Stomach (tissue), 9 donors: ENCODE measurements around the gene BMP2. TPM values are rescaled to one million over a fixed set of nuclear protein-coding genes. Genes with fewer than 3 reads are reported as not detected.

Experiments used
- DNase-seq, 2 donors: peaks; one replicate each; pipeline versions ENCODE4 v3.0.0 to v3.0.0-alpha.2; 2013 to 2019
- H3K27ac ChIP-seq, 5 donors: fragments of 200-600 bp in 4 of 5; sonication (generic) in 4 of 5; one replicate each; pipeline ENCODE4 v1.5.1; 2013 to 2019; ENCODE audit warnings: mild to moderate bottlenecking in 1 of 5, moderate library complexity in 1 of 5
- H3K27me3 ChIP-seq, 3 donors: fragments of 200-600 bp; sonication (generic); one replicate each; pipeline ENCODE4 v1.5.1; 2017 to 2019; ENCODE audit warnings: mixed run types in 1 of 3
- H3K36me3 ChIP-seq, 4 donors: fragments of 200-600 bp; sonication (generic); 1 replicate in 3 of 4; 2 replicates in 1 of 4; pipeline ENCODE4 v1.5.1; 2016 to 2019
- H3K4me1 ChIP-seq, 4 donors: fragments of 200-600 bp; sonication (generic); one replicate each; pipeline ENCODE4 v1.5.1; 2016 to 2019
- H3K4me3 ChIP-seq, 4 donors: fragments of 200-600 bp; sonication (generic) in 3 of 4; one replicate each; pipeline ENCODE4 v1.5.1; 2016 to 2019; ENCODE audit warnings: mild to moderate bottlenecking in 1 of 4
- H3K9me3 ChIP-seq, 4 donors: fragments of 200-600 bp; sonication (generic); one replicate each; pipeline ENCODE4 v1.5.1; 2016 to 2019
- EP300 ChIP-seq: sonication (generic); formaldehyde crosslinking; IDR thresholded peaks from one replicate; pipeline ENCODE4 v1.6.1; 2017; ENCODE audit warnings: antibody characterized with exemption
- POLR2A ChIP-seq, 4 donors: fragments of 450-650 bp; IDR thresholded peaks; one replicate each; pipeline ENCODE4 v1.6.1; 2016; ENCODE audit warnings: antibody characterized with exemption in 4 of 4, control low read depth in 2 of 4, mild to moderate bottlenecking in 1 of 4, moderate library complexity in 1 of 4
- POLR2AphosphoS5 ChIP-seq, 3 donors: sonication (generic); formaldehyde crosslinking; IDR thresholded peaks; one replicate each; pipeline ENCODE4 v1.6.1; 2016; ENCODE audit warnings: antibody characterized with exemption in 3 of 3
- WGBS, 5 donors: extraction: QIAGEN DNeasy Blood & Tissue Kit in 3 of 5; methylation state at CpG; one replicate each; pipeline versions ENCODE4 v1.1.5 to v1.1.7; 2013 to 2018; 5-methylcytosine and 5-hydroxymethylcytosine counted together
- intact Hi-C: fragments of 100-400 bp; cut with DNase I; formaldehyde crosslinking; loops from one replicate; pipeline ENCODE4 v1.15.1; 2023; ENCODE audit warnings: low total_unique reads
- polyA plus RNA-seq, 3 donors: library from polyadenylated mRNA; stranded (reverse); fragments of 200-250 nt; gene quantifications; one replicate each; pipeline ENCODE4 v1.2.3, GENCODE V29; 2013
- total RNA-seq, 5 donors: library from RNA; depleted of rRNA; stranded (reverse); fragments of >200 nt; gene quantifications; one replicate each; pipeline versions ENCODE4 v1.1.0 to v1.2.3, GENCODE V29; 2014 to 2016
- TF ChIP-seq, protein P1 (sequence below), 7 experiments: fragments of 450-650 bp in 4 of 7; fragments of 200-600 bp in 3 of 7; sonication (generic) in 3 of 7; IDR thresholded peaks; one replicate each; pipeline ENCODE4 v1.5.1; 2016 to 2019; ENCODE audit warnings: antibody characterized with exemption in 7 of 7, control low read depth in 2 of 7, mild to moderate bottlenecking in 1 of 7
- donor health status: healthy with polysubstance abuse.
- donor health status: Bipolar disorder and iron deficiency.
- donor health status: healthy.

Gene BMP2
- total and polyA plus RNA-seq, 8 donors: 1.2 to 57.9 (median 19.5) TPM

DNA sequence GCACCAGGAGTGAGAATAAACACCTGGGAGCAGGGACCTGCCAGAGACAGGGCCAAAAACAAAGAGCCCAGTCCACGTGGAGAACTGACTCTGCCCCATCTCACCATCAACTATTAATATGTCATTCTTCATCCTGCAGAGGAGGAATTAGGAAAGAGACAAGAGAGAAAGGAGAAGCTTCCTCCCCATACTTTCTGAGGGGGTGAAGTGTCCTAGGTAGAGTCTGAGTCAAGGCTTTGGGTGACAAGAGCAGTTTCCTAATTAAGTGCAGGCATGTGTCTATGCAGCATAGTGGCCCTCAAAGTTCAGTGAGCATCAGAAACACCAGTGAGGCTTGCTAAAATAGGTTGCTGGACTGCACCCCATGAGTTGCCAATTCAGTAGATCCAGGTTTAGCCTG lies 40.7 kb upstream of the BMP2 start:
- intact Hi-C loops: no loop called here
- no peaks in the 10 kb centered on the region for H3K9me3 ChIP-seq
- no peak for DNase-seq
- 42 to 57% (median 50%) methylated on average over 1 of the region's 1 CpG for WGBS, 5 donors
- no peaks in the 10 kb centered on the region for H3K27me3 ChIP-seq
- H3K27ac ChIP-seq: no peak overlapping the region
- no peaks in the 10 kb centered on the region for H3K4me1 ChIP-seq
- H3K4me3 ChIP-seq: no peak overlapping the region
- H3K36me3 ChIP-seq: no peaks in the 10 kb centered on the region
- TF ChIP-seq POLR2A (IDR thresholded peaks at IDR 0.05) (no peak), EP300 (no peak), POLR2AphosphoS5 (IDR thresholded peaks at IDR 0.05) (no peak)

DNA sequence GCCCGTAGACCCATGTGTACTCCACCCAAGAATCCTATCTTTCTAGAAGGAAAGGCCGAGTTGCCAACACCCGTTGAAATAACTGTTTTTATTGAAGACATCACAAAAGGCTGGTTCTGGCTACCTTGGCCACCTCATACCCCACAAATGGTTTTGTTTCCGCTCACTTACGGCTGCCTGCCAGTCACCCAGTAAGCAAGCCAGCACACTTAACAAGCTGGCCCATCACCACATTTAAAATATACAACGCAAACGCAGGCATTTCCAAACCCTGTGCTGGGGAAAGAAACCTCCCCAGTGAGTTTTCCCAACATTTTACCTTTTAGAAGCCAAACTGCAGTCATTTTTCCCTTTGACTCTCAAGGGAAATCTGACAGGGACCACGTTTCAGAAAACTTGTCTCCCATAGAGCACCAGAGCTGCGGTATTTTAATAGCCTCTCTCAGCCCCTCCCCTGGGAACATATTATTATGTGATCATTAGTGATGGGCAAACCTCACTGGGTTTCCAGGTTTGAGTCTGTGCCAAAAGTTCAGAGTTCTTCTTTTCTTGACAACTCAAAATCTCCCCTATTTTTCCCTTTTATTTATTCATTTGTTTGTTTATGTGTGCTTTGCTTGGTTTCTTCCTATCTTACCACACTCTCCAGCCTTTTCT lies 36.7 kb upstream of the BMP2 start:
- 80 to 88% (median 85%) methylated on average over 9 of the region's 9 CpGs for WGBS, 5 donors

DNA sequence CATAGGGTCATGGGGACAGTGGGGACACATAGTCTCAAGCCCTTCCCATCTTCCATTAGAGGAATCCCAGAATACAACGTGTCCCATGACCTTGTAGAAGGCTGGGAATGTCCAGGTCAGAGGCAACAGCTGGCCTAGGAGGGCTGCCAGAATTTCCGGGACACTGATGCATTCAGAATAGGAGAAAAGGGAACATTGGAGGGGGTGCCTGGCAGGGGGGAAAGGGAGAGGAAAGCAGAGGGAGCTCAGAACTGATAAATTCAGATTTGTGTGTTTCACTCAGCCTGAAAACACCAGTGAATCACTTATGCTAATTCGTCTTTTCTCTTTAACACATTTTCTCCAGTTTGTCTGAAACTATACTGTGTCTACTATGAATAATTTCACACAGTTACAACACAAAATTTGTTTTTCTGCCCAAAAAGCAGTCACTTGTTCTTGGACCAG lies 35.5 kb upstream of the BMP2 start:
- DNase-seq: peak in 1 of 2 donors; percentile 57

More for the DNA sequence above, 36.7 kb upstream of the BMP2 start:
- Histone ChIP-seq H3K9me3 (peaks cover 0 to 7% (median 0%) of the 10 kb centered on the region in 4 donors), H3K27ac (peak overlapping the region in 2 of 5 donors; percentile 24 to 47), H3K4me1 (peaks cover 4 to 7% (median 4%) of the 10 kb centered on the region in 4 donors), H3K27me3 (no peaks in the 10 kb centered on the region), H3K36me3 (no peaks in the 10 kb centered on the region), H3K4me3 (no peak overlapping the region)
- intact Hi-C loops: no loop called here
- TF ChIP-seq, protein P1, sequence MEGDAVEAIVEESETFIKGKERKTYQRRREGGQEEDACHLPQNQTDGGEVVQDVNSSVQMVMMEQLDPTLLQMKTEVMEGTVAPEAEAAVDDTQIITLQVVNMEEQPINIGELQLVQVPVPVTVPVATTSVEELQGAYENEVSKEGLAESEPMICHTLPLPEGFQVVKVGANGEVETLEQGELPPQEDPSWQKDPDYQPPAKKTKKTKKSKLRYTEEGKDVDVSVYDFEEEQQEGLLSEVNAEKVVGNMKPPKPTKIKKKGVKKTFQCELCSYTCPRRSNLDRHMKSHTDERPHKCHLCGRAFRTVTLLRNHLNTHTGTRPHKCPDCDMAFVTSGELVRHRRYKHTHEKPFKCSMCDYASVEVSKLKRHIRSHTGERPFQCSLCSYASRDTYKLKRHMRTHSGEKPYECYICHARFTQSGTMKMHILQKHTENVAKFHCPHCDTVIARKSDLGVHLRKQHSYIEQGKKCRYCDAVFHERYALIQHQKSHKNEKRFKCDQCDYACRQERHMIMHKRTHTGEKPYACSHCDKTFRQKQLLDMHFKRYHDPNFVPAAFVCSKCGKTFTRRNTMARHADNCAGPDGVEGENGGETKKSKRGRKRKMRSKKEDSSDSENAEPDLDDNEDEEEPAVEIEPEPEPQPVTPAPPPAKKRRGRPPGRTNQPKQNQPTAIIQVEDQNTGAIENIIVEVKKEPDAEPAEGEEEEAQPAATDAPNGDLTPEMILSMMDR (IDR thresholded peaks at IDR 0.05): no peak
- no peak for TF ChIP-seq POLR2A (IDR thresholded peaks at IDR 0.05)
- TF ChIP-seq EP300: no peak
- TF ChIP-seq POLR2AphosphoS5 (IDR thresholded peaks at IDR 0.05): no peak
- no peak for DNase-seq

DNA sequence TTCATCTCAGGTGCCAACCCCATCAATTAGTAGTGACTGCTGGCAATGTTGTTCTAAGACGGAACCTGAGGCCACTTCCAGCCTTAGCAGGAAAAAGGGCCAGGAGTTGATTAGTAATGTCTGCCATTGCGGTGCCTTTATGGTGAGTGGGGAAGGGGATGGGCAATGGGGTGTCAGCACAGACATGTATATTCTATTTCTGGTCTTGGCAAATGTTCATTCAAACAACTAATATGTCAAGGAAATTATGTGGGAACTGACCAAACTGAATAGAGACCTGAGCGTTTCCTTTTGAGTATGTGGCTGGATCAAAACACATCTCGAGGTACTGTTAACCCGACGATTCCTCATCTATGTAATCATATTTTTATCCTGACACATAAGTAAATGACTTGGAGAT lies 34.6 kb upstream of the BMP2 start:
- Histone ChIP-seq H3K27me3 (no peaks in the 10 kb centered on the region), H3K4me3 (no peak overlapping the region), H3K27ac (no peak overlapping the region), H3K4me1 (peaks cover 13 to 25% (median 18%) of the 10 kb centered on the region in 4 donors), H3K9me3 (peaks cover 0 to 7% (median 0%) of the 10 kb centered on the region in 4 donors), H3K36me3 (no peaks in the 10 kb centered on the region)
- WGBS, 5 donors: 88 to 96% (median 95%) methylated on average over 6 of the region's 6 CpGs
- intact Hi-C loops: no loop called here
- TF ChIP-seq POLR2A (IDR thresholded peaks at IDR 0.05) (no peak), EP300 (no peak), POLR2AphosphoS5 (IDR thresholded peaks at IDR 0.05) (no peak)
- TF ChIP-seq, protein P1 (IDR thresholded peaks at IDR 0.05): no peak
- DNase-seq: no peak

More for the DNA sequence above, 35.5 kb upstream of the BMP2 start:
- intact Hi-C loops: no loop called here
- Histone ChIP-seq H3K4me3 (no peak overlapping the region), H3K36me3 (no peaks in the 10 kb centered on the region), H3K27ac (peak overlapping the region in 2 of 5 donors; percentile 24 to 58), H3K27me3 (no peaks in the 10 kb centered on the region), H3K4me1 (peaks cover 8 to 18% (median 12%) of the 10 kb centered on the region in 4 donors), H3K9me3 (peaks cover 0 to 7% (median 0%) of the 10 kb centered on the region in 4 donors)
- TF ChIP-seq, protein P1 (IDR thresholded peaks at IDR 0.05): no peak
- TF ChIP-seq POLR2A (IDR thresholded peaks at IDR 0.05) (no peak), POLR2AphosphoS5 (IDR thresholded peaks at IDR 0.05) (peak in 2 of 3 donors; percentile 31 to 48), EP300 (peak; percentile 29)
- WGBS, 5 donors: 45 to 61% (median 57%) methylated on average over 3 of the region's 3 CpGs

DNA sequence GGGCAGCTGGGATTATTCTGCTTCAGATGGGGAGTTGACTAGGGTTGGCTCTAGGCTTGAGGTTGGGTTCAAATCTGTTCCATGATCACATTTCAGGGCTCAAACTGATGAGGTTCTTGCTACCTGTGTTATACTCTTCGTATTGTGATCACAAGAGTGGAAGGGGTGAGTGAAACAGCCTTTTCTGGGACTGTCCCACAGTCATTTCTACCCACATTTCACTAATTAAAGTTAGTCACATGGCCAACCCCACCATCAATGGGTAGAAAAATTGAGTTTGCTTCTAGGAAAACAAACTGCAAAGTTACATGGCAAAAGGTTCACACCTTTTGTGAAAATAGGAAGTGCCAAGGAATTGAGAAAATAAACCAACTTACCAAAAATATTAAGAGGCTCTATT lies 33.5 kb upstream of the BMP2 start:
- Histone ChIP-seq H3K4me1 (peaks cover 13 to 28% (median 20%) of the 10 kb centered on the region in 4 donors), H3K9me3 (peaks cover 0 to 7% (median 0%) of the 10 kb centered on the region in 4 donors), H3K36me3 (no peaks in the 10 kb centered on the region), H3K27me3 (no peaks in the 10 kb centered on the region), H3K27ac (peak overlapping the region in 1 of 5 donors; percentile 3), H3K4me3 (no peak overlapping the region)
- intact Hi-C loops: no loop called here
- WGBS, 5 donors: 81 to 95% (median 88%) methylated on average over 1 of the region's 1 CpG
- no peak for TF ChIP-seq EP300
- TF ChIP-seq, protein P1 (IDR thresholded peaks at IDR 0.05): no peak
- DNase-seq: no peak
